ENCODE measurements around the gene CLTA.

- TF ChIP-seq, protein P1, sequence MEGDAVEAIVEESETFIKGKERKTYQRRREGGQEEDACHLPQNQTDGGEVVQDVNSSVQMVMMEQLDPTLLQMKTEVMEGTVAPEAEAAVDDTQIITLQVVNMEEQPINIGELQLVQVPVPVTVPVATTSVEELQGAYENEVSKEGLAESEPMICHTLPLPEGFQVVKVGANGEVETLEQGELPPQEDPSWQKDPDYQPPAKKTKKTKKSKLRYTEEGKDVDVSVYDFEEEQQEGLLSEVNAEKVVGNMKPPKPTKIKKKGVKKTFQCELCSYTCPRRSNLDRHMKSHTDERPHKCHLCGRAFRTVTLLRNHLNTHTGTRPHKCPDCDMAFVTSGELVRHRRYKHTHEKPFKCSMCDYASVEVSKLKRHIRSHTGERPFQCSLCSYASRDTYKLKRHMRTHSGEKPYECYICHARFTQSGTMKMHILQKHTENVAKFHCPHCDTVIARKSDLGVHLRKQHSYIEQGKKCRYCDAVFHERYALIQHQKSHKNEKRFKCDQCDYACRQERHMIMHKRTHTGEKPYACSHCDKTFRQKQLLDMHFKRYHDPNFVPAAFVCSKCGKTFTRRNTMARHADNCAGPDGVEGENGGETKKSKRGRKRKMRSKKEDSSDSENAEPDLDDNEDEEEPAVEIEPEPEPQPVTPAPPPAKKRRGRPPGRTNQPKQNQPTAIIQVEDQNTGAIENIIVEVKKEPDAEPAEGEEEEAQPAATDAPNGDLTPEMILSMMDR (IDR thresholded peaks at IDR 0.05; ENCODE audit: low read depth, low read length): no peak
- TF ChIP-seq EZH2phosphoT487 (IDR thresholded peaks at IDR 0.05; ENCODE audit: low read depth): no peak
These were observed 16.3 kb downstream of the CLTA start for GRCh38 chr9:36207016-36207415.
